GM21825 (cell line): ENCODE results near the gene ALPG.
"Not testable (repeated sequence)": the region's sequence is repeated elsewhere in the genome, so short reads cannot be mapped to it uniquely, and the experiment has no call there.

Source experiments
- ATAC-seq: cut with Tn5 transposase; IDR thresholded peaks from one replicate; pipeline ENCODE4 v1.9.1; 2021; ENCODE audit warnings: mild to moderate bottlenecking, moderate library complexity; ENCODE audit not compliant: unreplicated experiment

The ALPG gene

GRCh38 chr2:232438951-232439757, 32.5 kb downstream of the ALPG start:
- no peak for ATAC-seq

GRCh38 chr2:232439758-232440135, 33.1 kb downstream of the ALPG start:
- no peak for ATAC-seq

- peak; percentile 73 for ATAC-seq
Measured at GRCh38 chr2:232440220-232441018, 33.8 kb downstream of the ALPG start.

GRCh38 chr2:232441147-232441651, 34.6 kb downstream of the ALPG start:
- ATAC-seq = no peak

GRCh38 chr2:232441922-232442321, 35.3 kb downstream of the ALPG start:
- not testable (repeated sequence) for ATAC-seq

GRCh38 chr2:232442431-232442830, 35.8 kb downstream of the ALPG start:
- not testable (repeated sequence) for ATAC-seq

GRCh38 chr2:232443047-232443446, 36.4 kb downstream of the ALPG start:
- ATAC-seq = not testable (repeated sequence)

GRCh38 chr2:232443669-232444408, 37.2 kb downstream of the ALPG start:
- not testable (repeated sequence) for ATAC-seq

GRCh38 chr2:232444409-232445148, 37.9 kb downstream of the ALPG start:
- no peak for ATAC-seq

- not testable (repeated sequence) for ATAC-seq
Measured at GRCh38 chr2:232445149-232445885, 38.7 kb downstream of the ALPG start.

- ATAC-seq = not testable (repeated sequence)
Measured at GRCh38 chr2:232446266-232446777, 39.7 kb downstream of the ALPG start.

GRCh38 chr2:232447091-232447620, 40.5 kb downstream of the ALPG start:
- ATAC-seq = no peak

GRCh38 chr2:232447638-232448303, 41.1 kb downstream of the ALPG start:
- ATAC-seq = no peak

- no peak for ATAC-seq
Measured at GRCh38 chr2:232448304-232448690, 41.7 kb downstream of the ALPG start.

GRCh38 chr2:232449964-232450363, 43.3 kb downstream of the ALPG start:
- no peak for ATAC-seq

- not testable (repeated sequence) for ATAC-seq
Measured at GRCh38 chr2:232451645-232452044, 45.0 kb downstream of the ALPG start.

GRCh38 chr2:232454630-232455029, 48.0 kb downstream of the ALPG start:
- no peak for ATAC-seq

- ATAC-seq = no peak
Measured at GRCh38 chr2:232455426-232456255, 49.0 kb downstream of the ALPG start, which contains the start of gene ALPI. Gene ALPI, plus strand, starts transcription at chr2:232456153. Its CDS starts 47 bp downstream, at chr2:232456200.
